Activated T-cell treated with anti-CD3 and anti-CD28 coated beads, Interleukin-2, amount 50 U/mL, for 4 hours (primary cell): ENCODE results near the gene FAM3B. TPM values are rescaled to one million over a fixed set of nuclear protein-coding genes. Genes with fewer than 3 reads are reported as not detected.

ENCODE experiments used
- ATAC-seq, 2 donors: fragments of 200-7000 bp; cut with Tn5 transposase; one replicate each; pipeline ENCODE4 v1.10.0; 2021
- DNase-seq: peaks from one replicate; pipeline ENCODE4 v3.0.0-alpha.2; 2020
- H3K27me3 Mint-ChIP-seq: one replicate; pipeline ENCODE4 v1.8.0; 2021; ENCODE audit warnings: low read depth, mixed read lengths
- H3K36me3 Mint-ChIP-seq: one replicate; pipeline ENCODE4 v1.8.0; 2022; ENCODE audit warnings: mixed read lengths; ENCODE audit not compliant: insufficient read depth
- H3K4me1 Mint-ChIP-seq: one replicate; pipeline ENCODE4 v1.8.0; 2021; ENCODE audit warnings: low read depth, mixed read lengths
- H3K4me3 Mint-ChIP-seq: one replicate; pipeline ENCODE4 v1.8.0; 2021; ENCODE audit warnings: mild to moderate bottlenecking, moderate library complexity, mixed read lengths
- H3K9me3 Mint-ChIP-seq: one replicate; pipeline ENCODE4 v1.8.0; 2021; ENCODE audit warnings: mixed read lengths
- total RNA-seq, 3 donors: library from RNA; stranded (reverse); gene quantifications; one replicate each; pipeline ENCODE4 v1.2.1, GENCODE V29; 2021

Gene FAM3B
- total RNA-seq, 3 donors from 2014 or later = not detected

- no peak overlapping the region for H3K4me3 Mint-ChIP-seq
Observed at GRCh38 chr21:41327753-41328152, 11.2 kb downstream of the FAM3B start.

GRCh38 chr21:41328660-41329607 lies 12.3 kb downstream of the FAM3B start:
- H3K4me1 Mint-ChIP-seq = no peaks in the 10 kb centered on the region
- H3K36me3 Mint-ChIP-seq = no peaks in the 10 kb centered on the region
- no peaks in the 10 kb centered on the region for H3K27me3 Mint-ChIP-seq
- ATAC-seq (no peak), DNase-seq (no peak)
- peaks cover 3% of the 10 kb centered on the region for H3K9me3 Mint-ChIP-seq
- no peak overlapping the region for H3K4me3 Mint-ChIP-seq

More at GRCh38 chr21:41327753-41328152, 11.2 kb downstream of the FAM3B start:
- ATAC-seq = no peak
- no peaks in the 10 kb centered on the region for H3K36me3 Mint-ChIP-seq
- H3K4me1 Mint-ChIP-seq = no peaks in the 10 kb centered on the region
- H3K9me3 Mint-ChIP-seq = no peaks in the 10 kb centered on the region
- DNase-seq = no peak
- no peaks in the 10 kb centered on the region for H3K27me3 Mint-ChIP-seq

GRCh38 chr21:41333752-41334151 lies 17.2 kb downstream of the FAM3B start:
- peaks cover 4% of the 10 kb centered on the region for H3K9me3 Mint-ChIP-seq
- H3K4me3 Mint-ChIP-seq = no peak overlapping the region
- no peaks in the 10 kb centered on the region for H3K36me3 Mint-ChIP-seq
- H3K27me3 Mint-ChIP-seq = peaks cover 2% of the 10 kb centered on the region
- no peaks in the 10 kb centered on the region for H3K4me1 Mint-ChIP-seq
- ATAC-seq (no peak), DNase-seq (no peak)

DNA sequence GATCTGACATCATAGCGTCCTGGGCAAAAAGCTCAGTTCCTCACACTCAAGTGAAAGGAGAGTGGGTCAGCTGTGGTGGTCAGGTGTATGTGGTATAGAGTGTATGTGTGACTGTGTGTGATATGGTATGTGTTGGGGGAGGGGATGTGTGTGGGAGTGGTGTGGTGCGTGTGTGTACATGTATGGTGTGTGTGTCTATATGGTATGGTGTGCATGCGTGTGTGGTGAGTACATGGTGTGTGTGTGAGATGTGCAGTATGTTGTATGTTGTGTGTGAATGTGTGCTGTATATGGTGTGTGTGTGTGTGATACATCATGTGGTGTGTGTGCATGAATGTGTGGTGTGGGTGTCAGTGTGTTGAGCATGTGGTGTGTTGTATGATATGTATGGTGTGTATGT lies 20.9 kb downstream of the FAM3B start:
- Mint-ChIP-seq H3K4me1 (no peaks in the 10 kb centered on the region), H3K27me3 (peaks cover 4% of the 10 kb centered on the region), H3K36me3 (no peaks in the 10 kb centered on the region), H3K4me3 (no peak overlapping the region), H3K9me3 (peaks cover 10% of the 10 kb centered on the region)
- ATAC-seq (no peak), DNase-seq (no peak)

DNA sequence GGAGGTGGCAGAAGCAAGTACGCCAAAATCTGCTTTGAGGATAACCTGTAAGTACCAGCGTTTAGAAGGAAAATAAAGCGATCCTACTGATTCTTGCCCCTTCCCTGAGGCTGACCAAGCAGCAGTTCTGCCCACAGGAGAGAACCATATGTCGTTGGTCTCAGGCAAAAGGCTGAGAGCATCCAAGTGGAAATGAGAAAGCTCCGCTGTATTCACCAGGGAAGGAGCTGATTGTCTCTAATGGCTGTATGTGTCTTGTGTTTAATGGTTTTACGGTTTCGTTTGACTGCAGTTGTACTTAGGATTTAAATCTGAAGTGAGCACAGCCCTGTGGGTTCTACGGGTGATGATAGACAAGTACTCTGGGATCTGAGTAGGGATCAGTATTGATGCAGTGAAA lies 21.9 kb downstream of the FAM3B start:
- Mint-ChIP-seq H3K27me3 (peaks cover 4% of the 10 kb centered on the region), H3K4me3 (no peak overlapping the region), H3K9me3 (peaks cover 11% of the 10 kb centered on the region), H3K36me3 (no peaks in the 10 kb centered on the region), H3K4me1 (no peaks in the 10 kb centered on the region)
- DNase-seq (no peak), ATAC-seq (no peak)

DNA sequence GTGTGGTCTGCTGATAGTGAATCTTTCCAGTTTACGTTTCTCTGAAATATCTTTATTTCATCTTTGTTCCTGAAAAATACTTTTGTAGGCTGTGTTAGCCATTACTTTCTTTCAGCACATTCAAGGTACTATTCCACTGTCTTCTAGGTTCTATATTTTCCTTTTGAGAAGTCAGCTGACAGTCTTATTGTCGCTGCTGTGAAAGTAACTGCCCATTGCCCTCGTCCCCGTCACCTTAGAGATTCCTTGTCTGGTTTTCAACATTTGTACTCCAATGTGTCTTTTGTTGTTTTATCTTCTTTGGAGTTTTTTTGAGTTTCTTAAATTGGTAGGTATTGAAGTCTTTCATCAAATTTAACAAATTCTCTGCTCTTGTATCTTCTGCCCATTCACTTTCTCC lies 25.4 kb downstream of the FAM3B start:
- Mint-ChIP-seq H3K4me3 (no peak overlapping the region), H3K27me3 (peaks cover 9% of the 10 kb centered on the region), H3K9me3 (peaks cover 7% of the 10 kb centered on the region)

GRCh38 chr21:41344146-41344545 lies 27.5 kb downstream of the FAM3B start:
- H3K36me3 Mint-ChIP-seq = no peaks in the 10 kb centered on the region
- no peak for ATAC-seq

More for the DNA sequence above, 25.4 kb downstream of the FAM3B start:
- Mint-ChIP-seq H3K36me3 (no peaks in the 10 kb centered on the region), H3K4me1 (no peaks in the 10 kb centered on the region)
- DNase-seq = no peak
- no peak for ATAC-seq

GRCh38 chr21:41345356-41345755 lies 28.8 kb downstream of the FAM3B start:
- no peaks in the 10 kb centered on the region for H3K36me3 Mint-ChIP-seq
- no peaks in the 10 kb centered on the region for H3K4me1 Mint-ChIP-seq
- no peak for ATAC-seq
- no peak overlapping the region for H3K4me3 Mint-ChIP-seq
- peaks cover 18% of the 10 kb centered on the region for H3K27me3 Mint-ChIP-seq
- H3K9me3 Mint-ChIP-seq = peaks cover 7% of the 10 kb centered on the region
- DNase-seq = no peak

More at GRCh38 chr21:41344146-41344545, 27.5 kb downstream of the FAM3B start:
- DNase-seq = no peak
- Mint-ChIP-seq H3K9me3 (peaks cover 7% of the 10 kb centered on the region), H3K4me3 (no peak overlapping the region), H3K4me1 (no peaks in the 10 kb centered on the region), H3K27me3 (peaks cover 15% of the 10 kb centered on the region)

DNA sequence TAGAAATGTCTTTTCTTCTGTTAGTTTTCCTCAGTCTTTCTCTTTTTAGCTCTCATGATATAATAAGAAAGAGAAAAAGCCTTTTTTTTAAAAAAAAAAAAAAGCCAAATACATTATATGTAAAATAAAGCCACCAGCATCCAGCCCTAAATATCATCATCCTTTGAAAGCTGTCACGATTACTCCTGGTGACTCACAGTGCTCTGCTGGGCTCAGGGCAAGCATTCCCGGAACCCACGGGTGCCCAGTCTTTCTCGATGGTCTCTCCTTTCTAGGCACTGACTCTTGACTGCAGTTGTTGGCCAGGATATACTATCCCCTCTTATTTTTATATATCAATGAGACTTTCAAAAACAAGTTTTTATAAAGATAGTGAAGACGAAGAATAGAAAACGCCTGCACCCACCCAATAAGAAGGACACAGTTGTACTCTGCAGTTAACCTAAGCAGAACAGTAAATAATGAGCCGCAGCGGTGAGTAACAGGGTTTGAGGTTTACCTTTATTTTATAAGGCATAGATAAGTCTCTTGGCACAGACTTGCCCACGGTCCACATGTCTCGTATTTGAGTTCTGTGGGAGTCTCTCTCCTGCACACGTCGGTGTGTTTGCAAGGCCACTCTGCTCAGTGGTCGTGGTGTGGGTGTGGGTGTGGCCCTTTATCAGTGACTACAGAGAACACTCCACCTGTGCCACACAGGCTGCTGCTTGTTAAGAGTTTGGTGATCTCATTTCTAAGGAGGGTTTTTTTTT lies 29.5 kb downstream of the FAM3B start:
- DNase-seq = no peak
- Mint-ChIP-seq H3K36me3 (no peaks in the 10 kb centered on the region), H3K9me3 (peaks cover 7% of the 10 kb centered on the region), H3K4me3 (no peak overlapping the region), H3K4me1 (no peaks in the 10 kb centered on the region), H3K27me3 (peaks cover 23% of the 10 kb centered on the region)
- ATAC-seq = no peak

- Mint-ChIP-seq H3K36me3 (no peaks in the 10 kb centered on the region), H3K4me3 (no peak overlapping the region), H3K9me3 (peaks cover 7% of the 10 kb centered on the region), H3K27me3 (peaks cover 26% of the 10 kb centered on the region), H3K4me1 (no peaks in the 10 kb centered on the region)
- ATAC-seq (no peak), DNase-seq (no peak)
Observed at GRCh38 chr21:41346758-41347157, 30.2 kb downstream of the FAM3B start.

GRCh38 chr21:41348434-41348833 lies 31.8 kb downstream of the FAM3B start:
- ATAC-seq (no peak), DNase-seq (no peak)
- Mint-ChIP-seq H3K4me1 (no peaks in the 10 kb centered on the region), H3K4me3 (no peak overlapping the region), H3K27me3 (peaks cover 23% of the 10 kb centered on the region), H3K36me3 (no peaks in the 10 kb centered on the region), H3K9me3 (no peaks in the 10 kb centered on the region)

- Mint-ChIP-seq H3K9me3 (no peaks in the 10 kb centered on the region), H3K36me3 (no peaks in the 10 kb centered on the region), H3K27me3 (peaks cover 22% of the 10 kb centered on the region), H3K4me3 (no peak overlapping the region), H3K4me1 (no peaks in the 10 kb centered on the region)
- DNase-seq = no peak
- ATAC-seq = no peak
Observed at GRCh38 chr21:41349126-41349525, 32.5 kb downstream of the FAM3B start.

- H3K36me3 Mint-ChIP-seq = no peaks in the 10 kb centered on the region
- ATAC-seq (no peak), DNase-seq (no peak)
- H3K27me3 Mint-ChIP-seq = peaks cover 21% of the 10 kb centered on the region
- no peaks in the 10 kb centered on the region for H3K9me3 Mint-ChIP-seq
- H3K4me3 Mint-ChIP-seq = no peak overlapping the region
- H3K4me1 Mint-ChIP-seq = no peaks in the 10 kb centered on the region
Observed at GRCh38 chr21:41349619-41350390, 33.2 kb downstream of the FAM3B start.
